Naive thymus-derived CD8-positive, alpha-beta T cell (primary cell): ENCODE measurements around the gene HS2ST1. TPM values are rescaled to one million over a fixed set of nuclear protein-coding genes. Genes with fewer than 3 reads are reported as not detected.
"Not testable (repeated sequence)": the region's sequence is repeated elsewhere in the genome, so short reads cannot be mapped to it uniquely, and the experiment has no call there.

ENCODE experiments used
- ATAC-seq, 2 donors: fragments of 150-1000 bp; cut with Tn5 transposase in 1 of 2; sonication (Bioruptor Pico), chemical (Tn5 transposase) in 1 of 2; 1 replicate in 1 of 2; 2 replicates in 1 of 2; pipeline ENCODE4 v1.10.0; 2021; ENCODE audit warnings: mild to moderate bottlenecking in 2 of 2, moderate library complexity in 2 of 2
- POLR2A ChIA-PET: fragments of 350-600 bp; sonication (Branson Sonifier 250); formaldehyde crosslinking; loops from one replicate; lab custom pipeline; 2021; ENCODE audit warnings: antibody characterized with exemption; lab: Charles Lee
- DNase-seq, 10 donors: peaks; one replicate each; pipeline versions ENCODE4 v3.0.0 to v3.0.0-alpha.2; 2020 to 2022
- H3K27ac Mint-ChIP-seq, 10 donors: one replicate each; pipeline ENCODE4 v1.8.0; 2020 to 2022; ENCODE audit warnings: mild to moderate bottlenecking in 10 of 10, mixed read lengths in 10 of 10, moderate library complexity in 4 of 10, inconsistent platforms in 1 of 10
- H3K27me3 Mint-ChIP-seq, 5 donors: one replicate each; pipeline ENCODE4 v1.8.0; 2021 to 2022; ENCODE audit warnings: mixed read lengths in 5 of 5
- H3K36me3 Mint-ChIP-seq, 3 donors: one replicate each; pipeline ENCODE4 v1.8.0; 2020 to 2022; ENCODE audit warnings: mixed read lengths in 3 of 3, mild to moderate bottlenecking in 2 of 3, inconsistent platforms in 1 of 3
- H3K4me1 Mint-ChIP-seq, 4 donors: one replicate each; pipeline ENCODE4 v1.8.0; 2021 to 2022; ENCODE audit warnings: mixed read lengths in 4 of 4
- H3K4me3 Mint-ChIP-seq, 10 donors: one replicate each; pipeline ENCODE4 v1.8.0; 2020 to 2022; ENCODE audit warnings: mild to moderate bottlenecking in 10 of 10, mixed read lengths in 10 of 10, moderate library complexity in 6 of 10, inconsistent platforms in 1 of 10
- H3K9me3 Mint-ChIP-seq, 9 donors: one replicate each; pipeline ENCODE4 v1.8.0; 2020 to 2022; ENCODE audit warnings: mixed read lengths in 9 of 9, mild to moderate bottlenecking in 3 of 9, inconsistent platforms in 1 of 9, moderate library complexity in 1 of 9
- polyA plus RNA-seq, 3 donors: library from polyadenylated mRNA; unstranded; fragments of 300-500 nt; fragmentation: Illumina TruSeq; gene quantifications; one replicate each; pipeline ENCODE4 v1.2.3, GENCODE V29; 2021
- total RNA-seq, 8 experiments: library from RNA in 2 of 8; stranded (reverse) in 2 of 8; gene quantifications; one replicate each; pipeline ENCODE4 v1.2.3 and lab custom pipeline; 2021 to 2026

Gene HS2ST1
- total and polyA plus RNA-seq, 5 experiments from 2014 or later = 7.1 to 14.4 (median 10.6) TPM

GRCh38 chr1:86998727-86999126, 84.3 kb downstream of the HS2ST1 start:
- H3K4me3 Mint-ChIP-seq = no peak overlapping the region
- POLR2A ChIA-PET = no interaction called here
- no peak for ATAC-seq

DNA sequence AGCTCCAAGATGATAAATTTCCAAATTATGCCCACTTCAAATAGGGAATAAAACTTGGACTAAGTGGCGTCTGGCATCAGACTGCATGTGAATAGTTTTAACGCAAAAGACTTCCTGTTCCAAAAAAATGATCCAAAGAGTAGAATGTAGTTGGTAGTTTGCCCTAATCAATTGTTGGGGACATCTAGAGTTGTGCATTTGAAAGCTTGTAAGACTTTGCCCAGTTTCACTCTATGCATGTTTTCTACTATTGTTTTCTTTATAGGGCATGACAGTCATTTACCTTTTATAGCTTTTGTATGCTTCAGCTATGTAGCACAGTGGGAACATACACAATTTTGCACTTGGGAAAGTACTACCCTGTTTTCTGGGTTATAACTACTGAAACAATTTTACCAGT, 86.0 kb downstream of the HS2ST1 start:
- DNase-seq (no peak), ATAC-seq (no peak)
- Mint-ChIP-seq H3K4me1 (peaks cover 2 to 20% (median 3%) of the 10 kb centered on the region in 4 donors), H3K27me3 (no peaks in the 10 kb centered on the region), H3K36me3 (peaks cover 8% of the 10 kb centered on the region in 3 donors), H3K4me3 (no peak overlapping the region), H3K27ac (no peak overlapping the region), H3K9me3 (peaks cover 0 to 3% (median 0%) of the 10 kb centered on the region in 9 donors)
- POLR2A ChIA-PET = no interaction called here

More at GRCh38 chr1:86998727-86999126, 84.3 kb downstream of the HS2ST1 start:
- DNase-seq = no peak
- peaks cover 2 to 26% (median 3%) of the 10 kb centered on the region in 4 donors for H3K4me1 Mint-ChIP-seq
- H3K27ac Mint-ChIP-seq = no peak overlapping the region
- H3K27me3 Mint-ChIP-seq = no peaks in the 10 kb centered on the region
- H3K9me3 Mint-ChIP-seq = peaks cover 0 to 3% (median 0%) of the 10 kb centered on the region in 9 donors
- peaks cover 8 to 10% (median 8%) of the 10 kb centered on the region in 3 donors for H3K36me3 Mint-ChIP-seq

- Mint-ChIP-seq H3K4me3 (no peak overlapping the region), H3K4me1 (peaks cover 0 to 5% (median under 1%) of the 10 kb centered on the region in 4 donors), H3K27me3 (no peaks in the 10 kb centered on the region), H3K36me3 (peaks cover 2 to 4% (median 4%) of the 10 kb centered on the region in 3 donors), H3K9me3 (peaks cover 0 to 3% (median 0%) of the 10 kb centered on the region in 9 donors), H3K27ac (no peak overlapping the region)
- POLR2A ChIA-PET = no interaction called here
- DNase-seq (no peak), ATAC-seq (no peak)
These were observed 90.4 kb downstream of the HS2ST1 start for GRCh38 chr1:87004857-87005256.

- ATAC-seq (no peak), DNase-seq (no peak)
- Mint-ChIP-seq H3K36me3 (peaks cover 6 to 16% (median 9%) of the 10 kb centered on the region in 3 donors), H3K9me3 (peaks cover 0 to 11% (median 8%) of the 10 kb centered on the region in 9 donors), H3K4me3 (no peak overlapping the region), H3K4me1 (peaks cover 0 to 5% (median under 1%) of the 10 kb centered on the region in 4 donors), H3K27ac (no peak overlapping the region), H3K27me3 (no peaks in the 10 kb centered on the region)
- POLR2A ChIA-PET = no interaction called here
These were observed 92.9 kb downstream of the HS2ST1 start for GRCh38 chr1:87007323-87007722.

DNA sequence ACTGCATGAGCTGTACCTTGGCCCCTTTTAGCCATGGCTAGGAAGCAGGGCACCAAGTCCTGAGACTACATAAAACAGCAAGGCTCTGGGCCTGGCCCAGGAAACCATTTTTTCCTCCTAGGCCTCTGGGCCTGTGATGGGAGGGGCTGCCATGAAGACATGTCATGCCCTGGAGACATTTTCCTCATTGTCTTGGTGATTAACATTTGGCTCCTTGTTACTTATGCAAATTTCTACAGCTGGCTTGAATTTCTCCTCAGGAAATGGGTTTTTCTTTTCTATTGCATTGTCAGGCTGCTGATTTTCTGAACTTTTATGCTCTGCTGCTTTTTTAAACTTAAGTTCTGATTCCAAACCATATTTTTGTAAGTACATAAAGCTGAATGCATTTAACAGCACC, 99.0 kb downstream of the HS2ST1 start:
- H3K27me3 Mint-ChIP-seq, H3K4me1 Mint-ChIP-seq, DNase-seq, ATAC-seq, POLR2A ChIA-PET, H3K4me3 Mint-ChIP-seq, H3K27ac Mint-ChIP-seq: not testable (repeated sequence)
- peaks cover 6 to 35% (median 17%) of the 10 kb centered on the region in 9 donors for H3K9me3 Mint-ChIP-seq
- H3K36me3 Mint-ChIP-seq = peaks cover 4 to 28% (median 13%) of the 10 kb centered on the region in 3 donors

GRCh38 chr1:87017998-87018672, 103.7 kb downstream of the HS2ST1 start:
- Mint-ChIP-seq H3K9me3 (peaks cover 0 to 18% (median 7%) of the 10 kb centered on the region in 9 donors), H3K4me3 (no peak overlapping the region), H3K27me3 (no peaks in the 10 kb centered on the region), H3K4me1 (peaks cover 1 to 15% (median 8%) of the 10 kb centered on the region in 4 donors), H3K27ac (peak overlapping the region in 2 of 10 donors; percentile 51 to 68), H3K36me3 (peaks cover 0 to 8% (median 6%) of the 10 kb centered on the region in 3 donors)
- POLR2A ChIA-PET = no interaction called here
- ATAC-seq (no peak), DNase-seq (no peak)

DNA sequence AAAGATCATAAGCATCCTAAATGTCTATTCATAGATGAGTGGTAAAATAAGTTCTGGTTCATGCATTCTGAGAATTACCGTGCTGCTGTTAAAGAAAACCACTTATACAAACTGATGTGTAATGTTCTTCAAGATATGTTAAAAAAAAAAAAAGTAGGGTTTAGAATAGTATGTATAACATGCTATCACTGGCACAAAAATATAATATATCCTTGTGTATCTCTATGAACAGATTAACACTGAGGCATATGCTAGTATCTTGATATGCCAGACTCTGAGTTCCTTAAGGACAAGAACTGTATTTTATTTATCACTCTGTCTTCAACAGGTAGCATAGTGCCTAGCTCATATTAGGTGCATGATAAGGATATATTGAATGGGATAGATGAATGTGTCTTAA, 108.9 kb downstream of the HS2ST1 start:
- POLR2A ChIA-PET = no interaction called here
- ATAC-seq (no peak), DNase-seq (no peak)
- peaks cover 0 to 29% (median 5%) of the 10 kb centered on the region in 4 donors for H3K4me1 Mint-ChIP-seq
- H3K36me3 Mint-ChIP-seq = peaks cover 0 to 2% (median 0%) of the 10 kb centered on the region in 3 donors
- no peaks in the 10 kb centered on the region for H3K27me3 Mint-ChIP-seq
- H3K4me3 Mint-ChIP-seq = no peak overlapping the region
- H3K27ac Mint-ChIP-seq = no peak overlapping the region
- no peaks in the 10 kb centered on the region for H3K9me3 Mint-ChIP-seq

DNA sequence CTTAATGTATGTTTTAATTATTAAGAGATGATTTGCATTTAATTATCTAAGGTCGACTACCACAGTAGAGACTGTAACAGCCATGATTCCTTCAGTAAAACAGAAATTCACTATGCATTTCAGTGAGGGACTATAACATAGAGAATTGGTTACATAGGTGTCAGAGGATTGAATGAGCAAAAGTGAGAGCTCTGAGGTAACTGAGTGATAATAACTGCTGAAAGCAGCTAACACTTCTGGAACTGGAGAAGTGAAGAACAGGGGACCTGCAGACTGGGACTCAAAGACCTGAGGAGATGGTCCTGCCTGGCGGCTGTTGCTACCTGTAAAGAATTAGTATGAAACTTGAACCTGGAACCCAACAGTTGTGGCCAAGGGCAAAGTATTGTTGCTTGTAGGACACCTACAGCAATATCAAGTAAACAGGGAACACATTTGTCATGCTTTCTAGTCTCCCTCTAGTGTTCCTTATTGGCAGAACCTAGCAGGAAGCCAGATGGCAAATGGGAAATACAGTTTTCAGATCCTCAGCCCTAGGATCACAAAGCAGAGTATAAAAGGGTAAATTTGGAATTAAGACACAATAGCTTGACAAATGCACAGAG, 110.6 kb downstream of the HS2ST1 start:
- Mint-ChIP-seq H3K27me3 (no peaks in the 10 kb centered on the region), H3K36me3 (peaks cover 0 to 9% (median 0%) of the 10 kb centered on the region in 3 donors), H3K4me3 (no peak overlapping the region), H3K27ac (peak overlapping the region in 2 of 10 donors; percentile 15 to 23), H3K9me3 (no peaks in the 10 kb centered on the region), H3K4me1 (peaks cover 0 to 20% (median 4%) of the 10 kb centered on the region in 4 donors)
- ATAC-seq = peak; percentile 29 to 37
- POLR2A ChIA-PET = no interaction called here
- DNase-seq = peak in 1 of 10 donors; percentile 7

DNA sequence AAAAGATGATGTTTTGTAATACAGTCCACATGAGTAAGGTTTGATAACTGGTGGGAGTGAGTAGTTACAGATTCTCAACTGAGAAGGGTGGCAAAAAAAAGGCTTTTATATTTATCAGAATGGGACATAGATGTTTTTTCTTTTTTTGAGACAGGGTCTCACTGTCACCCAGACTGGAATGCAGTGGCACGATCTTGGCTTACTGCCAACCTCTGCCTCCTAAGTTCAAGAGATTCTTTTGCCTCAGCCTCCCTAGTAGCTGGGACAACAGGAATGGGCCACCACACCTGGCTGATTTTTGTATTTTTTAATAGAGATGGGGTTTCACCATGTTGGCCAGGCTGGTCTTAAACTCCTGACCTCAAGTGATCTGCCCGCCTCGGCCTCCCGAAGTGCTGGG, 113.1 kb downstream of the HS2ST1 start:
- H3K9me3 Mint-ChIP-seq, DNase-seq, ATAC-seq, POLR2A ChIA-PET, H3K36me3 Mint-ChIP-seq, H3K4me3 Mint-ChIP-seq, H3K27me3 Mint-ChIP-seq: not testable (repeated sequence)
- peaks cover 0 to 20% (median 2%) of the 10 kb centered on the region in 4 donors for H3K4me1 Mint-ChIP-seq
- peak overlapping the region in 1 of 10 donors; percentile 6 for H3K27ac Mint-ChIP-seq

DNA sequence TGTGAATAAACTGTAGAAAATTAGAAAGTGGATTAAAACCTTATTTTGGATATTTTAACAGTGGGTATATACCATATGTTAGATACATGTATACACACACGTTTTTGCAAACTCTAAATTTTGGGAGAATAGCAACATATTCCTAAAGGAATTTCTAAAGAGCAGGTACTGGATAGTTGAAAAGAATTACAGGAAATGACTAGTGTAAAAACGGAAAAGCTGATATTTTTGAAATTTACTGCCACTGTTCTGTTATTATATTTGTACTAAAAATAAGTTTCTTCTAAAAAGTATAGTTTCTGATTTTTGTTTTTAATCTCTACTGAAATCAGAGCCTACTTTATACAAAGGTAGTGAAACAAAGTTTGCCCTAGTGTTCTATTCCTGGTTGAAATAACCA, 114.1 kb downstream of the HS2ST1 start:
- POLR2A ChIA-PET = no interaction called here
- H3K4me3 Mint-ChIP-seq = no peak overlapping the region
- H3K4me1 Mint-ChIP-seq = peaks cover 0 to 19% (median 2%) of the 10 kb centered on the region in 4 donors
- no peaks in the 10 kb centered on the region for H3K9me3 Mint-ChIP-seq
- no peaks in the 10 kb centered on the region for H3K27me3 Mint-ChIP-seq
- ATAC-seq = no peak
- DNase-seq = no peak
- no peak overlapping the region for H3K27ac Mint-ChIP-seq
- H3K36me3 Mint-ChIP-seq = peaks cover 0 to 9% (median 0%) of the 10 kb centered on the region in 3 donors

GRCh38 chr1:87030740-87031690, 116.6 kb downstream of the HS2ST1 start:
- peak overlapping the region in 1 of 10 donors; percentile 27 for H3K27ac Mint-ChIP-seq
- peaks cover 0 to 10% (median 0%) of the 10 kb centered on the region in 4 donors for H3K4me1 Mint-ChIP-seq
- no peaks in the 10 kb centered on the region for H3K27me3 Mint-ChIP-seq
- H3K4me3 Mint-ChIP-seq = no peak overlapping the region
- H3K36me3 Mint-ChIP-seq = peaks cover 0 to 9% (median 0%) of the 10 kb centered on the region in 3 donors
- ATAC-seq (no peak), DNase-seq (no peak)
- no peaks in the 10 kb centered on the region for H3K9me3 Mint-ChIP-seq
- POLR2A ChIA-PET = no interaction called here

DNA sequence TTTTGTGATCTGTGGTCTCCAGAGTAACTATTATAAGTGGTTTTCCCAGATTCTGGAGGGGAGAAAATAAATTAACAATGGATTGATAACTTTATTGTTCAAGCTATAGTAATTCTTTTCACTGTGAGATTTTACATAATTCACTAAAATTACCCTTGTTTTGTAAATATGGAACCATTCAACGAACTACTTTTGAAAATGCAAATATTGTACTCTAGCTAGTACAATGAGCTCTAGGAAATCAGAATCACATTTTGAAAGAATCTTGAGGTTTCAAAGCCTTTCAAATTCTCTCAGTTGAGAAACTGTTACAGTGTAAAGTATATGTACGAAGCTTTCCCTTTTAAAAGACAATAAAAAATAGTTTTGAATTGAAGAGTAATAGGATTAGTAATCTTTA, 119.9 kb downstream of the HS2ST1 start:
- ATAC-seq (no peak), DNase-seq (no peak)
- Mint-ChIP-seq H3K27me3 (no peaks in the 10 kb centered on the region), H3K36me3 (peaks cover 0 to 6% (median 0%) of the 10 kb centered on the region in 3 donors), H3K4me3 (no peak overlapping the region), H3K9me3 (no peaks in the 10 kb centered on the region), H3K4me1 (peaks cover 0 to 5% (median 0%) of the 10 kb centered on the region in 4 donors), H3K27ac (peak overlapping the region in 1 of 10 donors; percentile 9)
- POLR2A ChIA-PET = no interaction called here
